Left renal pelvis (tissue), 4 donors: ENCODE data around the gene HMGXB3. TPM values are rescaled to one million over a fixed set of nuclear protein-coding genes. Genes with fewer than 3 reads are reported as not detected.
A peak's percentile ranks its signal among the peaks of the same experiment; 100 is the strongest.

Experiments
- DNase-seq, 4 donors: peaks; one replicate each; pipeline ENCODE4 v3.0.0-alpha.2; 2013; ENCODE audit warnings: low read depth in 4 of 4, low spot score in 3 of 4
- polyA plus RNA-seq, 4 donors: library from polyadenylated mRNA; unstranded; fragments of 120-200 nt; gene quantifications; one replicate each; pipeline ENCODE4 v1.2.1, GENCODE V29; 2013; ENCODE audit not compliant: insufficient read length in 4 of 4

The HMGXB3 gene
- 10 to 100 TPM; 25.3 to 37.9 (median 31.1) TPM for polyA plus RNA-seq

GRCh38 chr5:150000256-150000989 lies at the start of gene HMGXB3, which contains the start of gene TIGD6:
Gene HMGXB3 (plus strand): TSS chr5:150000739. CDS start chr5:150004853, 4,114 bp downstream.
Gene TIGD6 (minus strand): TSS chr5:150000654. CDS start chr5:149996348, 4,306 bp downstream.
- peak; percentile 82 to 91 (median 84) for DNase-seq

- no peak for DNase-seq
Measured at GRCh38 chr5:149951138-149951749, 49.3 kb upstream of the HMGXB3 start.

GRCh38 chr5:149953436-149954121 lies 47.0 kb upstream of the HMGXB3 start:
- DNase-seq, result no peak

GRCh38 chr5:149954798-149955197 lies 45.7 kb upstream of the HMGXB3 start:
- DNase-seq, result no peak

- no peak for DNase-seq
Measured at GRCh38 chr5:149956685-149957084, 43.9 kb upstream of the HMGXB3 start.

- no peak for DNase-seq
Measured at GRCh38 chr5:149957855-149958254, 42.7 kb upstream of the HMGXB3 start.

- no peak for DNase-seq
Measured at GRCh38 chr5:149959406-149960236, 40.9 kb upstream of the HMGXB3 start.

GRCh38 chr5:149960272-149961185 lies 40.0 kb upstream of the HMGXB3 start, which contains the start of gene SLC26A2:
Gene SLC26A2 (plus strand): TSS chr5:149960758. CDS start chr5:149977653, 16,895 bp downstream.
- peak; percentile 89 to 93 (median 92) for DNase-seq

- no peak for DNase-seq
Measured at GRCh38 chr5:149961186-149961685, 39.3 kb upstream of the HMGXB3 start.

- DNase-seq, result no peak
Measured at GRCh38 chr5:149961957-149962409, 38.6 kb upstream of the HMGXB3 start.

- DNase-seq, result no peak
Measured at GRCh38 chr5:149962601-149963300, 37.8 kb upstream of the HMGXB3 start.

- no peak for DNase-seq
Measured at GRCh38 chr5:149963729-149964128, 36.8 kb upstream of the HMGXB3 start.

GRCh38 chr5:149966946-149967345 lies 33.6 kb upstream of the HMGXB3 start:
- DNase-seq, result no peak

- DNase-seq, result no peak
Measured at GRCh38 chr5:149969181-149969930, 31.2 kb upstream of the HMGXB3 start.

- DNase-seq, result no peak
Measured at GRCh38 chr5:149975409-149975808, 25.1 kb upstream of the HMGXB3 start.

- DNase-seq, result no peak
Measured at GRCh38 chr5:149979896-149980295, 20.6 kb upstream of the HMGXB3 start.

GRCh38 chr5:149981206-149981605 lies 19.3 kb upstream of the HMGXB3 start:
- no peak for DNase-seq

- DNase-seq, result no peak
Measured at GRCh38 chr5:149982505-149982904, 18.0 kb upstream of the HMGXB3 start.
